GM06990 (cell line): ENCODE data around the gene NPR3.

Experiments
- DNase-seq: peaks from one replicate; pipeline ENCODE4 v3.0.0-alpha.2; 2011; ENCODE audit not compliant: insufficient read length; ENCODE audit errors: extremely low read depth
- H3K27me3 ChIP-seq: replicated peaks from 2 replicates; pipeline ENCODE4 v1.6.0; 2011; ENCODE audit warnings: low read length; ENCODE audit not compliant: control insufficient read depth, insufficient read depth
- H3K36me3 ChIP-seq: 2 replicates; pipeline ENCODE4 v1.5.1; 2011; ENCODE audit warnings: low read length; ENCODE audit not compliant: control insufficient read depth, insufficient read depth
- H3K4me3 ChIP-seq: replicated peaks from 2 replicates; pipeline ENCODE4 v1.5.1; 2011; ENCODE audit warnings: low read depth, mild to moderate bottlenecking, control low read depth, low read length
- TF ChIP-seq, protein P1 (sequence below): IDR thresholded peaks from 2 replicates; pipeline ENCODE4 v1.5.1; 2011; ENCODE audit warnings: low read length, control low read depth, mild to moderate bottlenecking, inconsistent platforms; ENCODE audit not compliant: insufficient read depth, poor library complexity, severe bottlenecking

Gene NPR3

DNA sequence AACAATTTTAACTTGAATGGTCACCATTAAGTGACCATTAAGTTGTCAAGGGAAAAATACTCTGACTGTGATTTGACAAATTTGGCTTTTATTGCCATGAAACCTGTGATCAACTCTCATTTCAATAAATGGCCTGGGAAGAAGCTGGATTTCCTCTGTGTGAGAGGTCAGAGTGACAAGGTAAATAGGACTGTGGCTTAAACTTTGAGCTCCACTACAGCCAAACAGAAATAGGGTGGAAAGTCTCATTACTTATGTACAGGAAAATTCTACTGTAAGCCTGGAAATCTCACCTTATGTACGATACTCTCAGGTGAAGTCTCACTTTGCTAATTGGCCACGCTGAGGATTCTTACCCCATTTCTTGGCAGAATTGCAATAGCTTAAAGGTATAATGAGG lies 67.3 kb downstream of the NPR3 start:
- Histone ChIP-seq H3K4me3 (no peak overlapping the region), H3K36me3 (no peaks in the 10 kb centered on the region), H3K27me3 (no peaks in the 10 kb centered on the region)
- TF ChIP-seq, protein P1, sequence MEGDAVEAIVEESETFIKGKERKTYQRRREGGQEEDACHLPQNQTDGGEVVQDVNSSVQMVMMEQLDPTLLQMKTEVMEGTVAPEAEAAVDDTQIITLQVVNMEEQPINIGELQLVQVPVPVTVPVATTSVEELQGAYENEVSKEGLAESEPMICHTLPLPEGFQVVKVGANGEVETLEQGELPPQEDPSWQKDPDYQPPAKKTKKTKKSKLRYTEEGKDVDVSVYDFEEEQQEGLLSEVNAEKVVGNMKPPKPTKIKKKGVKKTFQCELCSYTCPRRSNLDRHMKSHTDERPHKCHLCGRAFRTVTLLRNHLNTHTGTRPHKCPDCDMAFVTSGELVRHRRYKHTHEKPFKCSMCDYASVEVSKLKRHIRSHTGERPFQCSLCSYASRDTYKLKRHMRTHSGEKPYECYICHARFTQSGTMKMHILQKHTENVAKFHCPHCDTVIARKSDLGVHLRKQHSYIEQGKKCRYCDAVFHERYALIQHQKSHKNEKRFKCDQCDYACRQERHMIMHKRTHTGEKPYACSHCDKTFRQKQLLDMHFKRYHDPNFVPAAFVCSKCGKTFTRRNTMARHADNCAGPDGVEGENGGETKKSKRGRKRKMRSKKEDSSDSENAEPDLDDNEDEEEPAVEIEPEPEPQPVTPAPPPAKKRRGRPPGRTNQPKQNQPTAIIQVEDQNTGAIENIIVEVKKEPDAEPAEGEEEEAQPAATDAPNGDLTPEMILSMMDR, result no peak
- no peak for DNase-seq

DNA sequence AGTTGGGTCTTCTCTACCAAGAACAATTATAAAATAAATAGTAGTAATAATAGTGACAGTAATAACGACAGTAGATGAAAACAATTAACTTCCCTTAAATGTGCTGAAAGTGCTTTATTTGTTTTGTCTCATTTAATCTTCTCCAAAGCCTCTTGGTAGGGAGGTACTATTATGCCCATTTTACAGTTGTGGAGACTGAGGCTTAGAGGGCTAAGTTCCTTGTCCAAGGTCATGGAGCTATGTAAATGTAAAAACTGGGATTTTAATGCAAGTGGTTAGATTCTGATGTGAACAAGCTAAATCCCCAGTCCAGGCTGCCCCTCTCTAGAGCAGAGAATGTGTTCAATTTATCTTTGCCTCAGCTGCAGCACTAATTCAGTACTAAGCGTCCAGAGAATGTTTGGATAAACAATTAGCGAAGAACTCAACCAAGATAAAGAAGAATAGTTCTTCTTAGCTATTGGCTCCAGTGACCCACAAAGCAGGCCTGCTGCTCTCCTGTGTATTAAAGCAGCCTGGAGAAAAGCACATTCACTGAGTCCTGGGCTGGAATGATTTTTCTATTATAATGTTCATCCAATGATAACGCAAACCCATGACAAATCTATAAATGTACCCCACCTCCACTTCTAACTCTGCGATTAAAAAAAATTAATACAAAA lies 68.8 kb downstream of the NPR3 start:
- no peaks in the 10 kb centered on the region for H3K27me3 ChIP-seq
- DNase-seq, result no peak
- H3K4me3 ChIP-seq, result no peak overlapping the region
- H3K36me3 ChIP-seq, result no peaks in the 10 kb centered on the region
- TF ChIP-seq, protein P1, result no peak

DNA sequence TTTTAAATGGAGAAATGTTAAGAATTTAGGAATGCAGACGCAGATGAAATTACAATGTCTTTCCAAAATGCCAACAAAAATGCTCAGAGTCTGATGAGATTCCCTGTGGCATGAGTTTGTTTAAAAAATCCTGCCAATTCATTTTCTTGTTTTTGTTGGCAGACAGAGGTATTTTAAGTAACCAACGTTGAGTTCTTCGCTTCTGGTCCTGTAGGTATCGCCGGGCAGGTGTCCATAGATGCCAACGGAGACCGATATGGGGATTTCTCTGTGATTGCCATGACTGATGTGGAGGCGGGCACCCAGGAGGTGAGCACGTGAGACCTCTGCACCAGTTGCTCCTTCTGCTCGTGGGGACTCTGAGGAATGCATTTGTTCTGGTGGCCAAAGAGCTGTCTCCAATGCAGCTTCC lies 69.4 kb downstream of the NPR3 start:
- no peaks in the 10 kb centered on the region for H3K27me3 ChIP-seq
- TF ChIP-seq, protein P1, result no peak
- DNase-seq, result no peak
- no peaks in the 10 kb centered on the region for H3K36me3 ChIP-seq
- H3K4me3 ChIP-seq, result no peak overlapping the region

DNA sequence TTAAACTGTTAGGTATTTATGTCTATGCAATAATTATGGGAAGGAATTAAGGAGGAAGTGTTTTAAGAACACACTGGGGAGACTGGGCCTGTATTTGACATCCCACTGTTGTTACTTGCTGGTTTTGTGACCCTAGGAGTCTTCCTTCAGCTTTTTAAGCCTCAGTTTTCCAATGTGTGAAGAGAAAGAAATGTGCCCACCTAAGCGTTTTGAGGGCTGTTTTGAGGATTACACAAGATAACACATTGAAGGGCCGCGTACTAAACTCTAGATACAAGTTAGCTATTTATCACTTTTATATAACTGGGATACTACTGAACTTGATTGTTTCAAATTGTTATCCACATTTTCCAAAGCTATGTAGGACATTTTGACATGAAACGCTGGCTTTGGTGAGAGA lies 72.5 kb downstream of the NPR3 start:
- DNase-seq, result no peak
- Histone ChIP-seq H3K36me3 (no peaks in the 10 kb centered on the region), H3K27me3 (no peaks in the 10 kb centered on the region), H3K4me3 (no peak overlapping the region)
- TF ChIP-seq, protein P1, result no peak

DNA sequence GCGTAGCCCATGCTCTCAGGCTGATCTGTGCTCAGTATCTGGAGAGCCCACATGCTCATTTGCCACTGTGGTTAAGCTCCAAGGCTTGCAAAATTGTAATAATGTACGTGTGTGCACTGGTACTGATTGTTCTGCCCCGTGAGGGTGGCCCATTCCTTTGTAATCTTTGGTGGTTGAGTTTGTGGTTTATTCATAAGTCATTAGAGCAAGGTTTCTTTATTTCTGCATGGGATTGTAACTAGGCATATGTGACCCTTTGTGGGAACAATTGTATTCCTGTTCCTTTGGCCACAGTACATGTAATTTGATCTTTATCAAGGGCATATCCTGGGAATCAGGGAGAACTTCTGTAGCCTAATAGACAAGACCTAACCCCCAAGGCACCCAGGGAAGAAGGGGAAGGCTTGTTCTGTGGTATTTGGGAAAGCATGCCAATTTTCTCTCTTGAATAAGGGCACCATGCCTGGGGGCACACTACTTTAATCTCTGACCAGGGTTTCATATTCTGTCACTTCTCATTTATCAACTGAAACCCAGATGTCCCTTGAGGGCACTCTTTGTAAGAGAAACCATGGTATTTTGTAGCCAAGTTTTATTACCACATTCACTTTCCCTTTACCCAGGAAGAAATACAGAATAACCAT lies 74.6 kb downstream of the NPR3 start:
- Histone ChIP-seq H3K36me3 (no peaks in the 10 kb centered on the region), H3K4me3 (no peak overlapping the region), H3K27me3 (no peaks in the 10 kb centered on the region)
- TF ChIP-seq, protein P1, result no peak
- no peak for DNase-seq
